DND-41 (cell line): Measurements from ENCODE around the gene IER5.

Experiments used
- ATAC-seq: fragments of 200-7000 bp; cut with Tn5 transposase; 3 replicates; pipeline ENCODE4 v1.9.1; 2021; ENCODE audit warnings: low read depth; ENCODE audit not compliant: insufficient read depth
- DNase-seq: peaks from one replicate; pipeline ENCODE4 v3.0.0-alpha.2; 2020
- H2AFZ ChIP-seq: 2 replicates; pipeline ENCODE4 v1.6.0; 2012; ENCODE audit warnings: low read depth, low read length
- H3K27ac ChIP-seq: 2 replicates; pipeline ENCODE4 v1.5.1; 2012; ENCODE audit warnings: low read length, inconsistent platforms
- H3K27me3 ChIP-seq: fragments of 200-600 bp; sonication (generic); 2 replicates; pipeline ENCODE4 v1.6.0; 2012; ENCODE audit warnings: low read length, mild to moderate bottlenecking, inconsistent platforms; ENCODE audit not compliant: insufficient read depth, poor library complexity
- H3K36me3 ChIP-seq: 2 replicates; pipeline ENCODE4 v1.5.1; 2012; ENCODE audit warnings: low read length, inconsistent platforms; ENCODE audit not compliant: insufficient read depth
- H3K4me1 ChIP-seq: 2 replicates; pipeline ENCODE4 v1.5.1; 2012; ENCODE audit warnings: mild to moderate bottlenecking, low read length; ENCODE audit not compliant: insufficient read depth
- H3K4me2 ChIP-seq: 2 replicates; pipeline ENCODE4 v1.6.0; 2012; ENCODE audit warnings: mild to moderate bottlenecking, moderate library complexity, low read length, inconsistent platforms; ENCODE audit not compliant: insufficient read depth
- H3K4me3 ChIP-seq, 2 experiments: fragments of 200-600 bp in 1 of 2; shearing (Covaris generic) in 1 of 2; 2 replicates each; pipeline ENCODE4 v1.5.1; 2012 to 2016; ENCODE audit warnings: inconsistent platforms in 2 of 2, low read length in 2 of 2, mild to moderate bottlenecking in 2 of 2, low read depth in 1 of 2, moderate library complexity in 1 of 2
- H3K79me2 ChIP-seq: 2 replicates; pipeline ENCODE4 v1.6.0; 2012; ENCODE audit warnings: low read length, inconsistent platforms; ENCODE audit not compliant: insufficient read depth
- H3K9ac ChIP-seq: 2 replicates; pipeline ENCODE4 v1.6.0; 2012; ENCODE audit warnings: low read depth, mild to moderate bottlenecking, inconsistent platforms, low read length, moderate library complexity
- H3K9me3 ChIP-seq: 2 replicates; pipeline ENCODE4 v1.5.1; 2012; ENCODE audit warnings: low read length, moderate library complexity, mild to moderate bottlenecking, inconsistent platforms; ENCODE audit not compliant: insufficient read depth, severe bottlenecking
- H4K20me1 ChIP-seq: 2 replicates; pipeline ENCODE4 v1.6.0; 2012; ENCODE audit warnings: low read length; ENCODE audit not compliant: insufficient read depth
- EZH2 ChIP-seq: IDR thresholded peaks from 3 replicates; pipeline ENCODE4 v1.6.1; 2012; ENCODE audit warnings: borderline replicate concordance, low read depth, mild to moderate bottlenecking, moderate library complexity, low read length, inconsistent platforms; ENCODE audit not compliant: severe bottlenecking
- TF ChIP-seq, protein P1 (sequence below): IDR thresholded peaks from 2 replicates; pipeline ENCODE4 v1.5.1; 2012; ENCODE audit warnings: borderline replicate concordance, low read length, moderate library complexity, mild to moderate bottlenecking; ENCODE audit not compliant: poor library complexity, severe bottlenecking; ENCODE audit errors: extremely low read depth

The IER5 gene

DNA sequence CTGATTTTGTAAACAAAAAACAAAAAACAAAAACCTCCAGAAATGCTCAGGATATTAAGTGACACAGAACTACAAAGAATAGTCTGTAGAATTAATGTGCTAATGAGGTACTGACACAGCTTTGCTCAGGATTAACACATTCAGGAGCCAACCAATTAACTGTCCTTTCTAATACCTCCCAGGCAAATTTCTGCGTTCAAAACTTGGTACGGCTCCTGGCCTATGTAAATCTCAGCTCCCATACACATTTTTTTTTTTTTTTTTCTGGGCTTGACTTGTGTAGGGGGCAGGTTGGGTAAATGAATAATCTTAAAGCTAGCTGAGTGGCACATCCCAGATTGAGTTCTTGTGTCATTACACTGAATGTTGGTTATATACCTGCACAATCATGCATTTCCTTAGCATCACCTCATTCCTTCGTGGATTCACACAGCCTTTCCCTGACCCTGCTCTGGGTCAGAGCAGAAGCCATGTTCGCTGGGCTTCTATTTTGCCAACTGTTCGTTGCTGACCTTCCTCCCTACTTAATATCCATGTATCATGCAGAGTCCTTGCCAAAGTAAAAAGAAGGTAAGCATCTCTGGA is 12.6 kb upstream of the IER5 start:
- ATAC-seq (no peak), DNase-seq (no peak)
- TF ChIP-seq EZH2: no peak
- TF ChIP-seq, protein P1, sequence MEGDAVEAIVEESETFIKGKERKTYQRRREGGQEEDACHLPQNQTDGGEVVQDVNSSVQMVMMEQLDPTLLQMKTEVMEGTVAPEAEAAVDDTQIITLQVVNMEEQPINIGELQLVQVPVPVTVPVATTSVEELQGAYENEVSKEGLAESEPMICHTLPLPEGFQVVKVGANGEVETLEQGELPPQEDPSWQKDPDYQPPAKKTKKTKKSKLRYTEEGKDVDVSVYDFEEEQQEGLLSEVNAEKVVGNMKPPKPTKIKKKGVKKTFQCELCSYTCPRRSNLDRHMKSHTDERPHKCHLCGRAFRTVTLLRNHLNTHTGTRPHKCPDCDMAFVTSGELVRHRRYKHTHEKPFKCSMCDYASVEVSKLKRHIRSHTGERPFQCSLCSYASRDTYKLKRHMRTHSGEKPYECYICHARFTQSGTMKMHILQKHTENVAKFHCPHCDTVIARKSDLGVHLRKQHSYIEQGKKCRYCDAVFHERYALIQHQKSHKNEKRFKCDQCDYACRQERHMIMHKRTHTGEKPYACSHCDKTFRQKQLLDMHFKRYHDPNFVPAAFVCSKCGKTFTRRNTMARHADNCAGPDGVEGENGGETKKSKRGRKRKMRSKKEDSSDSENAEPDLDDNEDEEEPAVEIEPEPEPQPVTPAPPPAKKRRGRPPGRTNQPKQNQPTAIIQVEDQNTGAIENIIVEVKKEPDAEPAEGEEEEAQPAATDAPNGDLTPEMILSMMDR: no peak
- no peak overlapping the region for H2AFZ ChIP-seq
- no peaks in the 10 kb centered on the region for H3K79me2 ChIP-seq
- no peaks in the 10 kb centered on the region for H3K36me3 ChIP-seq
- H3K4me3 ChIP-seq: no peak overlapping the region
- no peaks in the 10 kb centered on the region for H4K20me1 ChIP-seq
- H3K27ac ChIP-seq: no peak overlapping the region
- peaks cover 16% of the 10 kb centered on the region for H3K4me1 ChIP-seq
- H3K27me3 ChIP-seq: no peaks in the 10 kb centered on the region
- no peaks in the 10 kb centered on the region for H3K9me3 ChIP-seq
- H3K4me2 ChIP-seq: no peak overlapping the region
- no peak overlapping the region for H3K9ac ChIP-seq

DNA sequence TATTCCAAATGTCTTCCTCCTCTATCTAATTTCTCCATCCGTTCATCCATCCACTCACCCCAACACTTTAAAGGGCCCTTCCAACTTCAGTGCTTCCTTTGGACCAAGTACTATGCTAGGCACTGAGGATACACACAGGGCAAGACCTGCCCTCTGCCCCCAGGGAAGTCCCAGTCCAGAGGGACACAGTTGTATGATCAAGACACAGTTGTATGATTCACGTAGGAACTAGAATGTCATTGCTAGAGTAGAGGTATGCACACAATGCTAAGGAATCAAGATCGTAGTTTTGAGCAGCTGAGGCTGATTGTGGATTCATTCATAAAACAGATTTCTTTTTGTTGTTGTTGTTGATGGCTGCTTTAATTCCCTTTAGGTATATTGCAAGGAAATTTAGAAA is 11.6 kb upstream of the IER5 start:
- ATAC-seq (no peak), DNase-seq (no peak)
- Histone ChIP-seq H3K4me1 (peaks cover 17% of the 10 kb centered on the region), H3K27me3 (no peaks in the 10 kb centered on the region), H3K9ac (no peak overlapping the region), H3K4me2 (no peak overlapping the region), H4K20me1 (no peaks in the 10 kb centered on the region), H3K9me3 (no peaks in the 10 kb centered on the region), H2AFZ (no peak overlapping the region), H3K36me3 (no peaks in the 10 kb centered on the region), H3K79me2 (no peaks in the 10 kb centered on the region), H3K27ac (no peak overlapping the region), H3K4me3 (no peak overlapping the region)
- TF ChIP-seq, protein P1: no peak
- no peak for TF ChIP-seq EZH2

DNA sequence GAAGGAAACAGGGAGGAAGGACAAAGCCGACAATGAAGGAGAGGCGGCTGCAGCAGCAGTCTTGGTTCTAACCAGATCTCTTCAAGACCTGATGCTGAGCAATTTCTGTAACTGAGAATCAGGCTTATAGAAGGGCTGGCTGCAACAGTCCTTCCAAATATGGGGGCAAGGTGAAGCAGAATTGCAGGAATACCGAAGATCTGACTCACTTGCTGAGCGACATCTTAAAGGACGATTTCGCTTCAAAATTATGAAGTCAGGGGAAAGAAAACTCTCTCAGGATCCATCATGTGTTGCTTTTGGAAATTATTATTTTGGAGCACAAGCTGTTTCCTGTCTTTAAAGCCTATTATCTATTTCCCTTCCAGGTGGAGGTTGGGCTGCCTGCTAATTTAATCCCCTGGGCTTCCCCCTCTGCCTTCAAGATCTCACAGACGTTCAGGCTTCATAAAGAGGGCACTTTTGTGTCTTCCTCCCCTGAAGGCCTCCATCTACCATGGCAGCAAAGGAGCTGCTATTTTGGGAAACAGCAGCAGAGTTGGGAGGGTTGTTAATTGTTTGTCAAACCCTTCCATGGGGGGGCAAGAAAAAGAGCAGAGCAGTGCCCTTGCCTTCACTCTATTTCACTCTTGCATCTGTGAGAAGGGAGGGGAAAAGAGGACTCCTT is 10.8 kb upstream of the IER5 start:
- Histone ChIP-seq H4K20me1 (no peaks in the 10 kb centered on the region), H3K9ac (no peak overlapping the region), H3K9me3 (no peaks in the 10 kb centered on the region), H3K27me3 (no peaks in the 10 kb centered on the region), H3K4me2 (no peak overlapping the region), H3K36me3 (no peaks in the 10 kb centered on the region), H3K4me1 (peaks cover 17% of the 10 kb centered on the region), H2AFZ (no peak overlapping the region), H3K4me3 (no peak overlapping the region), H3K27ac (no peak overlapping the region), H3K79me2 (no peaks in the 10 kb centered on the region)
- TF ChIP-seq EZH2: no peak
- TF ChIP-seq, protein P1: no peak
- ATAC-seq (no peak), DNase-seq (no peak)

DNA sequence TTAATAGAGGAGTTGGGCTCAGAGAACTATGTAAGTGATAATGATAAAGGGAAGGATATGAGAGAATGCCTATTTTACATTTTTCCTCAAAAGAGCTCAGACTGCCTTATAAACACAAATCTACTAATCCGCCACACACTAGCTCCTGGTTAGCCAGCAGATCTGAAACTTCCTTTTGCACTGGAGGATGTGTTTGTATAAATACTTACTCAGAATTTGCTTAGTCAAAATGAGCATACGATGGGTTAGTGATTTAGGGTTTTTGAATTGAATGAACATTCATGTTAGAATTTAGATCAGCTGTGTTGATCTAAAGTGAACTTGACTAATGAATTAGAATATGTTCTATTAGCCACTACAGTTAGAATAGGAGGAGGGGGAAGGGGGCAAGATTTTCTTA is 9.1 kb upstream of the IER5 start:
- H4K20me1 ChIP-seq: no peaks in the 10 kb centered on the region
- H3K4me3 ChIP-seq: no peak overlapping the region
- no peaks in the 10 kb centered on the region for H3K27me3 ChIP-seq
- no peak overlapping the region for H3K27ac ChIP-seq
- H3K4me2 ChIP-seq: no peak overlapping the region
- H3K4me1 ChIP-seq: peaks cover 17% of the 10 kb centered on the region
- H3K9me3 ChIP-seq: no peaks in the 10 kb centered on the region
- TF ChIP-seq, protein P1: no peak
- no peak for TF ChIP-seq EZH2
- ATAC-seq (no peak), DNase-seq (no peak)
- H3K36me3 ChIP-seq: no peaks in the 10 kb centered on the region
- H3K9ac ChIP-seq: no peak overlapping the region
- no peak overlapping the region for H2AFZ ChIP-seq
- H3K79me2 ChIP-seq: no peaks in the 10 kb centered on the region
